A549 (cell line): ENCODE measurements around the gene USP44. TPM values are rescaled to one million over a fixed set of nuclear protein-coding genes. Genes with fewer than 3 reads are reported as not detected.
A peak's percentile ranks its signal among the peaks of the same experiment; 100 is the strongest.

ENCODE experiments used
- ATAC-seq, 2 experiments: fragments of 200-7000 bp in 1 of 2; fragments of >200 bp in 1 of 2; cut with Nextera tagmentation in 1 of 2; cut with Tn5 transposase in 1 of 2; 3 replicates each; pipeline versions ENCODE4 v1.8.0 to v1.9.1; 2018 to 2020; ENCODE audit warnings: mild to moderate bottlenecking in 1 of 2, moderate library complexity in 1 of 2
- CTCF ChIA-PET: fragments of 300-600 bp; sonication (Branson Sonifier 250); formaldehyde crosslinking; extraction: SDS; loops from one replicate; lab custom pipeline; 2021; ENCODE audit warnings: antibody characterized with exemption, inconsistent platforms; lab: Yijun Ruan, JAX
- POLR2A ChIA-PET: fragments of 350-600 bp; formaldehyde crosslinking; extraction: SDS; loops from one replicate; lab custom pipeline; 2021; ENCODE audit warnings: antibody characterized with exemption, inconsistent platforms; lab: Yijun Ruan, JAX
- DNase-seq, 2 experiments: peaks; one replicate each; pipeline versions ENCODE4 v3.0.0 to v3.0.0-alpha.2; 2011 to 2016; ENCODE audit warnings: low read depth in 1 of 2, low spot score in 1 of 2
- FAIRE-seq: peaks from 2 replicates; lab custom pipeline; 2011; peaks lifted over from hg19 to GRCh38; lab: Jason Lieb, UNC
- H3K27ac ChIP-seq, 2 experiments: fragments of >200 bp; sonication (Bioruptor Twin); formaldehyde crosslinking; 3 replicates each; pipeline ENCODE4 v1.5.1; 2016 to 2017
- H3K4me1 ChIP-seq: fragments of >200 bp; sonication (Bioruptor Twin); formaldehyde crosslinking; 3 replicates; pipeline ENCODE4 v1.6.1; 2016
- H3K4me2 ChIP-seq: fragments of >200 bp; sonication (Bioruptor Twin); formaldehyde crosslinking; 3 replicates; pipeline ENCODE4 v1.6.1; 2016
- H3K4me3 ChIP-seq: fragments of >200 bp; sonication (Bioruptor Twin); formaldehyde crosslinking; 3 replicates; pipeline ENCODE4 v1.5.1; 2016
- H3K9me3 ChIP-seq: fragments of >200 bp; sonication (Bioruptor Twin); formaldehyde crosslinking; 3 replicates; pipeline ENCODE4 v1.6.1; 2016
- BCL3 ChIP-seq: fragments of >200 bp; sonication (Bioruptor Twin); formaldehyde crosslinking; IDR thresholded peaks from 3 replicates; pipeline ENCODE4 v1.6.1; 2016
- BHLHE40 ChIP-seq: IDR thresholded peaks from 2 replicates; pipeline ENCODE4 v1.6.1; 2012; ENCODE audit warnings: low read depth, low read length, inconsistent platforms
- CHD2 ChIP-seq: fragments of 150-350 bp; IDR thresholded peaks from 2 replicates; pipeline ENCODE4 v1.6.1; 2014; ENCODE audit warnings: low read length; ENCODE audit not compliant: partially characterized antibody
- CHD4 ChIP-seq: fragments of 200-600 bp; sonication (generic); IDR thresholded peaks from 2 replicates; pipeline ENCODE4 v1.6.1; 2016; ENCODE audit warnings: antibody characterized with exemption, mild to moderate bottlenecking, borderline replicate concordance
- EHMT2 ChIP-seq: fragments of 200-600 bp; sonication (generic); IDR thresholded peaks from 2 replicates; pipeline ENCODE4 v1.6.1; 2016; ENCODE audit warnings: antibody characterized with exemption, low read depth, mild to moderate bottlenecking, moderate library complexity
- ELK1 ChIP-seq: fragments of 150-350 bp; IDR thresholded peaks from 2 replicates; pipeline ENCODE4 v1.6.1; 2014; ENCODE audit warnings: low read depth, mild to moderate bottlenecking, low read length
- EP300 ChIP-seq, 2 experiments: fragments of >200 bp; sonication (Bioruptor Twin); formaldehyde crosslinking; IDR thresholded peaks; 2 replicates in 1 of 2; 3 replicates in 1 of 2; pipeline ENCODE4 v1.6.1; 2016 to 2017
- FOSB ChIP-seq: fragments of 250-450 bp; sonication (Bioruptor Pico); IDR thresholded peaks from 2 replicates; pipeline ENCODE4 v1.5.0; 2020; ENCODE audit warnings: mild to moderate bottlenecking, moderate library complexity
- FOXS1 ChIP-seq: fragments of 250-450 bp; sonication (Bioruptor Pico); IDR thresholded peaks from 2 replicates; pipeline ENCODE4 v1.5.0; 2020; ENCODE audit warnings: mild to moderate bottlenecking, moderate library complexity
- HOXA7 ChIP-seq: fragments of 250-450 bp; sonication (Bioruptor Pico); IDR thresholded peaks from 2 replicates; pipeline ENCODE4 v1.5.0; 2020; ENCODE audit warnings: mild to moderate bottlenecking, moderate library complexity
- HOXB5 ChIP-seq: fragments of 250-450 bp; sonication (Bioruptor Pico); IDR thresholded peaks from 2 replicates; pipeline ENCODE4 v1.5.0; 2020; ENCODE audit warnings: mild to moderate bottlenecking, moderate library complexity
- JUN ChIP-seq, 2 experiments: fragments of >200 bp; sonication (Bioruptor Twin); formaldehyde crosslinking; IDR thresholded peaks; 2 replicates in 1 of 2; 3 replicates in 1 of 2; pipeline ENCODE4 v1.6.1; 2016 to 2017
- JUNB ChIP-seq: fragments of >200 bp; sonication (Bioruptor Twin); formaldehyde crosslinking; IDR thresholded peaks from 2 replicates; pipeline ENCODE4 v1.6.1; 2016
- KDM1A ChIP-seq: fragments of 200-600 bp; sonication (generic); IDR thresholded peaks from 2 replicates; pipeline ENCODE4 v1.6.1; 2016; ENCODE audit warnings: low read depth, mild to moderate bottlenecking
- MAZ ChIP-seq: fragments of 150-350 bp; IDR thresholded peaks from 2 replicates; pipeline ENCODE4 v1.6.1; 2014; ENCODE audit warnings: antibody characterized with exemption, low read depth, low read length, borderline replicate concordance
- NFE2L2 ChIP-seq: fragments of 150-350 bp; conservative IDR thresholded peaks from 2 replicates; pipeline ENCODE4 v1.6.1; 2014; ENCODE audit warnings: low read length
- POLR2A ChIP-seq: IDR thresholded peaks from 2 replicates; pipeline ENCODE4 v1.6.1; 2012; ENCODE audit warnings: mild to moderate bottlenecking, low read length
- RAD21 ChIP-seq, 2 experiments: fragments of >200 bp in 1 of 2; sonication (Bioruptor Twin) in 1 of 2; formaldehyde crosslinking in 1 of 2; IDR thresholded peaks in 1 of 2; conservative IDR thresholded peaks in 1 of 2; 2 replicates in 1 of 2; 3 replicates in 1 of 2; pipeline ENCODE4 v1.6.1; 2012 to 2018; ENCODE audit warnings: inconsistent platforms in 1 of 2
- RARB ChIP-seq: fragments of 250-450 bp; sonication (Bioruptor Pico); IDR thresholded peaks from 2 replicates; pipeline ENCODE4 v1.8.0; 2021; ENCODE audit warnings: mild to moderate bottlenecking, moderate library complexity
- RFX5 ChIP-seq: fragments of 450-650 bp; IDR thresholded peaks from 2 replicates; pipeline ENCODE4 v1.7.1; 2014; ENCODE audit warnings: antibody characterized with exemption, mild to moderate bottlenecking, moderate library complexity
- SMC3 ChIP-seq: fragments of >200 bp; sonication (Bioruptor Twin); formaldehyde crosslinking; IDR thresholded peaks from 3 replicates; pipeline ENCODE4 v1.6.1; 2018; ENCODE audit warnings: inconsistent platforms
- TFCP2L1 ChIP-seq: fragments of 250-450 bp; sonication (Bioruptor Pico); IDR thresholded peaks from 2 replicates; pipeline ENCODE4 v1.5.0; 2021; ENCODE audit warnings: mild to moderate bottlenecking
- ZNF302 ChIP-seq: fragments of 250-450 bp; sonication (Bioruptor Pico); IDR thresholded peaks from 2 replicates; pipeline ENCODE4 v1.9.0; 2021; ENCODE audit warnings: inconsistent platforms, mild to moderate bottlenecking, moderate library complexity
- WGBS: methylation state at CpG from one replicate; pipeline ENCODE4 v1.1.6; 2017; ENCODE audit errors: missing lambda C conversion rate; 5-methylcytosine and 5-hydroxymethylcytosine counted together
- polyA plus RNA-seq, 4 experiments: library from polyadenylated mRNA; depleted of rRNA in 3 of 4; stranded (reverse); fragments of >200 nt; fragmentation: RNase III in 1 of 4; extraction: RNeasy Plus Mini Kit Qiagen cat#74134 plus additional on column Dnase treatment in 1 of 4; gene quantifications; 2 replicates in 3 of 4; 3 replicates in 1 of 4; pipeline ENCODE4 v1.2.3, GENCODE V29; 2011 to 2017

USP44 gene
- polyA plus RNA-seq, 2 of the 4 experiments (the other 2 are of a cell fraction), result 0.59 to 3.1 TPM

GRCh38 chr12:95593266-95593871 lies 42.1 kb upstream of the USP44 start:
- Histone ChIP-seq H3K4me2 (peak overlapping the region; percentile 9), H3K4me3 (no peak overlapping the region), H3K27ac (peak overlapping the region; percentile 1 to 72; a peak in 3 of 6 replicates), H3K9me3 (no peaks in the 10 kb centered on the region), H3K4me1 (peaks cover 17% of the 10 kb centered on the region)
- WGBS, result 40% methylated on average over 7 of the region's 7 CpGs
- TF ChIP-seq POLR2A (no peak), CHD2 (no peak), EHMT2 (no peak), KDM1A (no peak), JUN (IDR thresholded peaks at IDR 0.05) (no peak), NFE2L2 (no peak), CHD4 (no peak)
- POLR2A ChIA-PET, result no interaction called here
- CTCF ChIA-PET, result interaction anchor here (0.6 to 3.8 kb wide), 6 partner anchors 11 to 923 kb away, joined by 3 to 24 read pairs (median 4); no protein-coding TSS in a partner anchor
- peak; percentile 50 to 75 for ATAC-seq
- no peak for FAIRE-seq
- DNase-seq, result peak in 1 of 2 experiments; percentile 60

GRCh38 chr12:95591731-95592130 lies 40.5 kb upstream of the USP44 start:
- DNase-seq, result no peak
- Histone ChIP-seq H3K4me1 (peaks cover 17% of the 10 kb centered on the region), H3K4me2 (no peak overlapping the region), H3K9me3 (no peaks in the 10 kb centered on the region)
- ATAC-seq, result no peak; a peak in 1 of 6 replicates
- CTCF ChIA-PET, result interaction anchor here (3.8 kb wide), 1 partner anchor 9 kb away, joined by 24 read pairs; no protein-coding TSS in a partner anchor
- 50% methylated on average over 2 of the region's 2 CpGs for WGBS
- TF ChIP-seq ELK1, result no peak
- no peak for TF ChIP-seq SMC3
- TF ChIP-seq, all 56 proteins: peak for 0
- H3K4me3 ChIP-seq, result no peak overlapping the region
- peak overlapping the region in 1 of 2 experiments; percentile 40; a peak in 1 of 6 replicates for H3K27ac ChIP-seq
- no peak for FAIRE-seq
- POLR2A ChIA-PET, result no interaction called here

- TF ChIP-seq CHD4 (no peak), HOXB5 (CRISPR knock-in tag) (no peak), FOSB (no peak), MAZ (no peak), TFCP2L1 (CRISPR knock-in tag) (no peak), RFX5 (no peak), RARB (CRISPR knock-in tag) (no peak), FOXS1 (no peak), NFE2L2 (no peak), JUNB (no peak), ELK1 (no peak), EHMT2 (no peak), KDM1A (no peak), RAD21 (conservative IDR thresholded peaks at IDR 0.05 in 1 of 2, IDR thresholded peaks at IDR 0.05 in 1 of 2) (no peak), CHD2 (no peak), HOXA7 (CRISPR knock-in tag) (no peak), EP300 (IDR thresholded peaks at IDR 0.05) (no peak), ZNF302 (CRISPR knock-in tag) (no peak), BCL3 (no peak), BHLHE40 (no peak)
- WGBS, result 97% methylated on average over 2 of the region's 2 CpGs
- no peaks in the 10 kb centered on the region for H3K9me3 ChIP-seq
- H3K4me3 ChIP-seq, result no peak overlapping the region
- no peak overlapping the region for H3K4me2 ChIP-seq
- CTCF ChIA-PET, result no interaction called here
- FAIRE-seq (no peak), DNase-seq (no peak), ATAC-seq (peak in 1 of 2 experiments; percentile 29; a peak in 1 of 6 replicates)
- H3K4me1 ChIP-seq, result peaks cover 17% of the 10 kb centered on the region
- POLR2A ChIA-PET, result no interaction called here
- no peak overlapping the region for H3K27ac ChIP-seq
Measured at GRCh38 chr12:95590775-95591174, 39.5 kb upstream of the USP44 start.
